Uterus (tissue), 2 donors: ENCODE measurements around the gene RFPL4A.

Source experiments
- CTCF ChIP-seq, 4 experiments: fragments of 200-600 bp in 2 of 4; fragments of 450-650 bp in 2 of 4; sonication (generic) in 2 of 4; IDR thresholded peaks; one replicate each; pipeline ENCODE4 v1.5.1; 2016 to 2019; ENCODE audit warnings: antibody characterized with exemption in 4 of 4, mild to moderate bottlenecking in 2 of 4, moderate library complexity in 1 of 4
- POLR2A ChIP-seq, 2 donors: fragments of 450-650 bp; IDR thresholded peaks; one replicate each; pipeline ENCODE4 v1.6.1; 2016; ENCODE audit warnings: antibody characterized with exemption in 2 of 2, mild to moderate bottlenecking in 1 of 2, moderate library complexity in 1 of 2

- TF ChIP-seq POLR2A (IDR thresholded peaks at IDR 0.05), result no peak
- no peak for TF ChIP-seq CTCF (IDR thresholded peaks at IDR 0.05)
Observed at GRCh38 chr19:55812449-55812848, 53.6 kb downstream of the RFPL4A start.
